Measurements from ENCODE around the gene HAUS5. TPM values are rescaled to one million over a fixed set of nuclear protein-coding genes. Genes with fewer than 3 reads are reported as not detected.

Gene HAUS5
- total and polyA plus RNA-seq, 7 experiments from 2014 or later: 7.6 to 40.0 (median 26.8) TPM

DNA sequence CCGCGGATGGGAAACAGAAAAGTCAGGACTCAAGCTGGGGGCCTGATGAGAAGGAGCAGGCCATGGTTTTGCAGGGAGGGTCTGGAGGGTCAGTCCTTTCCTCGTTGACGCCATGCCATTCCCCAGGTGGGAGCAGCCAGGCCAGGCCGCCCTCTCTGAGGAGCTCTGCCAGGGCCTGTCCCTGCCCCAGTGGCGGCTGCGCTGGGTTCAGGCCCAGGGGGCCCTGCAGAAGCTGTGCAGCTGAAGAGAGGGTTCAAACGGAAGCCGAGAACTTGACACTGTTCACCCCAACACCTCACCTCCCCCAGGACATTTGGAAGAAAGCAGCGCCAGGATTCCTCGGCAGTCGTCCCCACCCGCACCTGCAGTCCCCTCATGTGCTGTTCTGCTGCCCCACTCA lies 10.2 kb downstream of the HAUS5 start:
- H3K36me3 ChIP-seq (ENCODE audit: control insufficient read depth in 2 of 3, insufficient read depth in 3 of 3, low read length in 3 of 3): peaks cover 0 to 20% (median 0%) of the 10 kb centered on the region in 3 experiments
- H3K27me3 Mint-ChIP-seq: no peaks in the 10 kb centered on the region
- H3K36me3 Mint-ChIP-seq: peaks cover 0 to 12% (median 0%) of the 10 kb centered on the region in 5 donors
- peaks cover 0 to 6% (median 2%) of the 10 kb centered on the region in 7 donors for H3K4me1 Mint-ChIP-seq
- ChIA-PET POLR2A (interaction anchor here (1.3 kb wide), 1 partner anchor 17 kb away, joined by 4 read pairs; no protein-coding TSS in a partner anchor), CTCF (no interaction called here)
- no peak overlapping the region for H3K4me3 ChIP-seq (ENCODE audit: low read length)
- no peaks in the 10 kb centered on the region for H3K27me3 ChIP-seq (ENCODE audit: control insufficient read depth in 2 of 2, insufficient read depth in 2 of 2, low read length in 2 of 2)
- peaks cover 0 to 1% (median 0%) of the 10 kb centered on the region in 11 donors for H3K9me3 Mint-ChIP-seq
- no peak for DNase-seq
- H3K27ac Mint-ChIP-seq: peak overlapping the region in 2 of 9 donors; percentile 18 to 19
- no peaks in the 10 kb centered on the region for H3K9me3 ChIP-seq (ENCODE audit: control insufficient read depth in 2 of 3, low read length in 3 of 3)
- peaks cover 0 to under 1% of the 10 kb centered on the region in 2 donors for H3K4me1 ChIP-seq (ENCODE audit: control insufficient read depth in 2 of 2, insufficient read depth in 2 of 2, low read length in 2 of 2)
- H3K27ac ChIP-seq (ENCODE audit: low read depth, low read length): no peak overlapping the region
- ATAC-seq: no peak
- intact Hi-C loops (cut with micrococcal nuclease): no loop called here
- H3K4me3 Mint-ChIP-seq: no peak overlapping the region

- Histone ChIP-seq H3K36me3 (ENCODE audit: control insufficient read depth in 2 of 3, insufficient read depth in 3 of 3, low read length in 3 of 3) (peaks cover 0 to 16% (median 0%) of the 10 kb centered on the region in 3 experiments), H3K4me1 (ENCODE audit: control insufficient read depth in 2 of 2, insufficient read depth in 2 of 2, low read length in 2 of 2) (peaks cover 0 to 7% of the 10 kb centered on the region in 2 donors), H3K27ac (ENCODE audit: low read depth, low read length) (no peak overlapping the region), H3K4me3 (ENCODE audit: low read length) (no peak overlapping the region), H3K27me3 (ENCODE audit: control insufficient read depth in 2 of 2, insufficient read depth in 2 of 2, low read length in 2 of 2) (no peaks in the 10 kb centered on the region), H3K9me3 (ENCODE audit: control insufficient read depth in 2 of 3, low read length in 3 of 3) (no peaks in the 10 kb centered on the region)
- intact Hi-C loops (cut with micrococcal nuclease): no loop called here
- Mint-ChIP-seq H3K27ac (peak overlapping the region in 4 of 9 donors; percentile 8 to 68 (median 10)), H3K4me3 (no peak overlapping the region), H3K36me3 (peaks cover 0 to 12% (median 0%) of the 10 kb centered on the region in 5 donors), H3K27me3 (no peaks in the 10 kb centered on the region), H3K9me3 (peaks cover 0 to 1% (median 0%) of the 10 kb centered on the region in 11 donors), H3K4me1 (peaks cover 2 to 12% (median 6%) of the 10 kb centered on the region in 7 donors)
- CTCF ChIA-PET: no interaction called here
- DNase-seq: no peak
- POLR2A ChIA-PET: no interaction called here
- no peak for ATAC-seq
These were observed 10.9 kb downstream of the HAUS5 start for GRCh38 chr19:35623327-35624010.

GRCh38 chr19:35628264-35628564 lies 15.7 kb downstream of the HAUS5 start:
- no peak for DNase-seq
- intact Hi-C loops (cut with micrococcal nuclease): loop anchor here (1.0 to 5.0 kb wide), 10 partner anchors 15 to 487 kb away; partner anchors contain the start of genes COX6B1 (in 2 of the 2), HAUS5 (in 2 of the 2), TMEM147 (in 2 of the 2) and KMT2B (in 1 of the 2)
- Histone ChIP-seq H3K4me1 (ENCODE audit: control insufficient read depth in 2 of 2, insufficient read depth in 2 of 2, low read length in 2 of 2) (peaks cover 6 to 15% of the 10 kb centered on the region in 2 donors), H3K36me3 (ENCODE audit: control insufficient read depth in 2 of 3, insufficient read depth in 3 of 3, low read length in 3 of 3) (peaks cover 15 to 35% (median 19%) of the 10 kb centered on the region in 3 experiments), H3K27ac (ENCODE audit: low read depth, low read length) (peak overlapping the region; percentile 89), H3K27me3 (ENCODE audit: control insufficient read depth in 2 of 2, insufficient read depth in 2 of 2, low read length in 2 of 2) (no peaks in the 10 kb centered on the region), H3K4me3 (ENCODE audit: low read length) (peak overlapping the region; percentile 89), H3K9me3 (ENCODE audit: control insufficient read depth in 2 of 3, low read length in 3 of 3) (no peaks in the 10 kb centered on the region)
- H3K4me1 Mint-ChIP-seq: peaks cover 8 to 35% (median 22%) of the 10 kb centered on the region in 7 donors
- peaks cover 12 to 26% (median 14%) of the 10 kb centered on the region in 5 donors for H3K36me3 Mint-ChIP-seq
- ATAC-seq: no peak
- ChIA-PET POLR2A (interaction anchor here (0.9 to 1.2 kb wide), 4 partner anchors 15 to 116 kb away, joined by 3 to 5 read pairs (median 4); partner anchors contain the start of genes PSENEN and U2AF1L4), CTCF (no interaction called here)
- H3K4me3 Mint-ChIP-seq: peak overlapping the region; percentile 91 to 100 (median 98)
- H3K27me3 Mint-ChIP-seq: no peaks in the 10 kb centered on the region
- H3K9me3 Mint-ChIP-seq: peaks cover 0 to 3% (median 0%) of the 10 kb centered on the region in 11 donors
- peak overlapping the region; percentile 92 to 100 (median 99) for H3K27ac Mint-ChIP-seq

- no peaks in the 10 kb centered on the region for H3K27me3 Mint-ChIP-seq
- peaks cover 12 to 35% (median 25%) of the 10 kb centered on the region in 7 donors for H3K4me1 Mint-ChIP-seq
- intact Hi-C loops (cut with micrococcal nuclease): loop anchor here (1.0 to 5.0 kb wide), 10 partner anchors 15 to 488 kb away; partner anchors contain the start of genes COX6B1 (in 2 of the 2), HAUS5 (in 2 of the 2), TMEM147 (in 2 of the 2) and KMT2B (in 1 of the 2)
- ATAC-seq: peak; percentile 100
- POLR2A ChIA-PET: interaction anchor here (0.6 to 1.2 kb wide), 6 partner anchors 15 to 272 kb away, joined by 3 to 5 read pairs (median 4); partner anchors contain the start of genes HAUS5, PSENEN and U2AF1L4
- Histone ChIP-seq H3K4me3 (ENCODE audit: low read length) (peak within 1 kb of the TSS; percentile 89), H3K9me3 (ENCODE audit: control insufficient read depth in 2 of 3, low read length in 3 of 3) (no peaks in the 10 kb centered on the region), H3K27me3 (ENCODE audit: control insufficient read depth in 2 of 2, insufficient read depth in 2 of 2, low read length in 2 of 2) (no peaks in the 10 kb centered on the region), H3K36me3 (ENCODE audit: control insufficient read depth in 2 of 3, insufficient read depth in 3 of 3, low read length in 3 of 3) (peaks cover 15 to 40% (median 22%) of the 10 kb centered on the region in 3 experiments), H3K27ac (ENCODE audit: low read depth, low read length) (peak within 1 kb of the TSS; percentile 89), H3K4me1 (ENCODE audit: control insufficient read depth in 2 of 2, insufficient read depth in 2 of 2, low read length in 2 of 2) (peaks cover 6 to 15% of the 10 kb centered on the region in 2 donors)
- H3K9me3 Mint-ChIP-seq: peaks cover 0 to 3% (median 0%) of the 10 kb centered on the region in 11 donors
- peak within 1 kb of the TSS; percentile 92 to 100 (median 99) for H3K27ac Mint-ChIP-seq
- peaks cover 14 to 29% (median 18%) of the 10 kb centered on the region in 5 donors for H3K36me3 Mint-ChIP-seq
- CTCF ChIA-PET: no interaction called here
- peak; percentile 87 to 98 (median 97) for DNase-seq
- H3K4me3 Mint-ChIP-seq: peak within 1 kb of the TSS; percentile 91 to 100 (median 98)
These were observed 16.2 kb downstream of the HAUS5 start, which contains the start of gene RBM42 for GRCh38 chr19:35628565-35629331. RBM42 (plus strand) TSS chr19:35629036; CDS start chr19:35629154, 118 bp downstream.

DNA sequence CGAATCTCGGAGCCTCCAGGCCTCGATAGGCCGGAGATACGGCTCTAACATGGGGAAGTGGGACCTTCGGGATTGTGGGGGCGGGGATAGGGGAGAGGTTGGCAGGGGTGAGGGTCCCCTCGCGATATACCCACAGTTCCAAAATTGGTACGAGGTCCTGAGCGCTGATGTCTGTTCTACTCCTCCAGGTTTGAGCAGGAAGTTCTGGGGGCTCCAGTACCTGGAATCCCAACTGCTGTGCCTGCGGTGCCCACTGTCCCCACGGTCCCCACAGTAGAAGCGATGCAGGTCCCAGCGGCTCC lies 16.7 kb downstream of the HAUS5 start:
- intact Hi-C loops (cut with micrococcal nuclease): loop anchor here (2.0 to 5.0 kb wide), 2 partner anchors 88 to 488 kb away; partner anchors contain the start of gene KMT2B (in 1 of the 2)
- POLR2A ChIA-PET: interaction anchor here (0.6 to 1.7 kb wide), 6 partner anchors 9 to 272 kb away, joined by 3 to 7 read pairs (median 4); partner anchors contain the start of gene HAUS5

More for the DNA sequence above, 16.7 kb downstream of the HAUS5 start:
- peak overlapping the region; percentile 89 for H3K4me3 ChIP-seq (ENCODE audit: low read length)
- H3K9me3 ChIP-seq (ENCODE audit: control insufficient read depth in 2 of 3, low read length in 3 of 3): no peaks in the 10 kb centered on the region
- peak overlapping the region; percentile 89 for H3K27ac ChIP-seq (ENCODE audit: low read depth, low read length)
- no peaks in the 10 kb centered on the region for H3K27me3 ChIP-seq (ENCODE audit: control insufficient read depth in 2 of 2, insufficient read depth in 2 of 2, low read length in 2 of 2)
- H3K36me3 ChIP-seq (ENCODE audit: control insufficient read depth in 2 of 3, insufficient read depth in 3 of 3, low read length in 3 of 3): peaks cover 15 to 46% (median 22%) of the 10 kb centered on the region in 3 experiments
- Mint-ChIP-seq H3K9me3 (peaks cover 0 to 3% (median 0%) of the 10 kb centered on the region in 11 donors), H3K4me3 (peak overlapping the region; percentile 91 to 100 (median 98)), H3K36me3 (peaks cover 14 to 34% (median 18%) of the 10 kb centered on the region in 5 donors), H3K27ac (peak overlapping the region; percentile 92 to 100 (median 99)), H3K4me1 (peaks cover 12 to 35% (median 25%) of the 10 kb centered on the region in 7 donors), H3K27me3 (no peaks in the 10 kb centered on the region)
- ATAC-seq (no peak), DNase-seq (no peak)
- H3K4me1 ChIP-seq (ENCODE audit: control insufficient read depth in 2 of 2, insufficient read depth in 2 of 2, low read length in 2 of 2): peaks cover 6 to 15% of the 10 kb centered on the region in 2 donors
- CTCF ChIA-PET: no interaction called here
